GM10266 (cell line): ENCODE results near the gene SEMA6B.

Source experiments
- DNase-seq: peaks from one replicate; pipeline ENCODE4 v3.0.0; 2012; ENCODE audit errors: extremely low spot score
- TF ChIP-seq, protein P1 (sequence below): IDR thresholded peaks from 2 replicates; pipeline ENCODE4 v1.5.1; 2012; ENCODE audit warnings: mild to moderate bottlenecking, low read depth; ENCODE audit not compliant: control insufficient read depth, insufficient read depth; ENCODE audit errors: missing control alignments

Gene SEMA6B

DNA sequence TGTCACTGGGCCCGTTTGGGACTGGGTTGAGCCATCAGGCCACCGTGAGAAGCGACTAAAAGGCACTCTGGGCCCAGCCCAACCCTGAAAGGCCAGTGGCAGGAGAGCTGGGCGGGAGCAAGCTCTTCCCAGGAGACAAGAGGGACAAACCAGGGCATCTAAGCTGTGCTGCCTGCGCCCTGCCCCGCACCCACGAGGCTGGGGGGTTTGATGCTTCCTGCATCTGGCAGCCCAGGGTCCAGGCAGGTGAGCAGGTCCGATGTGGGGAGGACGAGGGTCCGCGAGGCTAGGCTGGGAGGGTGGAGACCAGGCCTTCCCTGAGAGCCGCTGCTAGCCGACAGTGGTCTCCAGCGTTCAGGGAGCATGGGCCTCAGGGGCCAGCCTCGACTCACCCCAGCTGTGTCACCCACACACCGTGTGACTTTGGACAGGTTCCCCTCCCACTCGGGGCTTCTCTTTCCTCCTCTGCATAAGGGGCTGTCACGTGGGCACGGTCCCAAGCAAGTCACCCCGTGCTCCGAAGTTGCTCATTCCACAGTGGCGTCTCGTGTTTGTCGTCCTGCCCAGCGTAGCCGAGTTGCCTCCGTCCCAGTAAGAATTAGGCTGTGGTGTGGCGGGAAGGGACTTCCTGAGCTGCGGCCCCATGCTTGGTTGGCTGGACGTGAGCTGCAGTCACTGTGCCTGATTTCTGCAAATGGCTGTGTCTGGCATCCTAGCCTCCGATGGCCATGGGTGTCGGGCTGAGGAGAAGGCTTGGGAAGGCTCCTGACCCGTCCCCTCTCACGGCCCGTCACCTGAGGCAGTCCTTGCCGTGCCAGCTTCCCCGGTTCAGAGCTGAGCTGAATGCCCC, 57.0 kb downstream of the SEMA6B start:
- DNase-seq = no peak
- TF ChIP-seq, protein P1, sequence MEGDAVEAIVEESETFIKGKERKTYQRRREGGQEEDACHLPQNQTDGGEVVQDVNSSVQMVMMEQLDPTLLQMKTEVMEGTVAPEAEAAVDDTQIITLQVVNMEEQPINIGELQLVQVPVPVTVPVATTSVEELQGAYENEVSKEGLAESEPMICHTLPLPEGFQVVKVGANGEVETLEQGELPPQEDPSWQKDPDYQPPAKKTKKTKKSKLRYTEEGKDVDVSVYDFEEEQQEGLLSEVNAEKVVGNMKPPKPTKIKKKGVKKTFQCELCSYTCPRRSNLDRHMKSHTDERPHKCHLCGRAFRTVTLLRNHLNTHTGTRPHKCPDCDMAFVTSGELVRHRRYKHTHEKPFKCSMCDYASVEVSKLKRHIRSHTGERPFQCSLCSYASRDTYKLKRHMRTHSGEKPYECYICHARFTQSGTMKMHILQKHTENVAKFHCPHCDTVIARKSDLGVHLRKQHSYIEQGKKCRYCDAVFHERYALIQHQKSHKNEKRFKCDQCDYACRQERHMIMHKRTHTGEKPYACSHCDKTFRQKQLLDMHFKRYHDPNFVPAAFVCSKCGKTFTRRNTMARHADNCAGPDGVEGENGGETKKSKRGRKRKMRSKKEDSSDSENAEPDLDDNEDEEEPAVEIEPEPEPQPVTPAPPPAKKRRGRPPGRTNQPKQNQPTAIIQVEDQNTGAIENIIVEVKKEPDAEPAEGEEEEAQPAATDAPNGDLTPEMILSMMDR = no peak

DNA sequence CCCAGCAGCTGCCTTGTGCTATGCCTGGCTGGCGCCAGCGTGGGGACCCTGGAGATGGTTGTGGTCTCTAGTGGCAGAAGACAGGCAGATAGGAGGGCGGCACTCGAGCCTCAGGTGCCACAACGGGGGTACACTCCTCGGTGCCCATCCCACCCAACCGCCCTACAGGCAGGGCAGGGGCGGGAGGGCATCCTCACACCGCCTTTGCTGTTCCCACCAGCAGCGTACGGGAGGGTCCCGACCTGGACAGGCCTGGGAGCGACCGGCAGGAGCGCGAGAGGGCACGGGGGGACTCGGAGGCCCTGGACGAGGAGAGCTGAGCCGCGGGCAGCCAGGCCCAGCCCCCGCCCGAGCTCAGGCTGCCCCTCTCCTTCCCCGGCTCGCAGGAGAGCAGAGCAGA, 57.8 kb downstream of the SEMA6B start:
- TF ChIP-seq, protein P1 = no peak
- no peak for DNase-seq

DNA sequence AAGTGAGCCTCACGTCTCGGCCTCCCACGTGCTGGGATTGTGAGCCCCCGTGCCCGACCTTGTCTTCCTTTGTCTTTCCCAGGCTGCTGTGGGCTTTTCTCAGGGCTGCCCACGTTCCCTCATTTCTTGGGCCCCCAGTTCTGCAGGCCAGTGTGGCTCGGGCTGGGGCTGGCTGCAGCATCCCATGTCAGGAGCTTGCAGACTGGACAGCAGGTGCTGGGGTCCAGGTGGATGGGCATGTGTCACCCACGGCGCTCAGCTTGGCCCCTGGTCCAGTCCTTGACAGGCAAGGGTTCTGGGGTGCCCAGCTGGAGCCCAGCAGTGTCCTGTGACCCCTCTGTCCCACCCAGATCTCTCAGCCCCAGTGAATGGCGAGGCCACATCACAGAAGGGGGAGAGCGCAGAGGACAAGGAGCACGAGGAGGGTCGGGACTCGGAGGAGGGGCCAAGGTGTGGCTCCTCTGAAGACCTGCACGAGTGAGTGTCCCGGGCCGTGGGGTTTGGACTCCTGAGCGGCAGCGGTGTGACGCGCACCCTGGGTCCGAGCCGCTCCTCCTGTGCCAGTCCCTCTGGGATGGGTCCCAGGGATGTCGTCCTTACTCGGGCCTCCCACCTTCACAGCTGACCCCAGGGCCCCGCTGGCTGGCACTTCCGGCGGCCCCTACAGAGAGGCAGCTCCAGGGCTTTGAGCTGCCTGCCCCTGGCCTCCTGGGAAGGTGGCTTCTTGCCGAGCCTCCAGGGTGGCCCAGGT, 58.5 kb downstream of the SEMA6B start:
- TF ChIP-seq, protein P1 = no peak
- no peak for DNase-seq

DNA sequence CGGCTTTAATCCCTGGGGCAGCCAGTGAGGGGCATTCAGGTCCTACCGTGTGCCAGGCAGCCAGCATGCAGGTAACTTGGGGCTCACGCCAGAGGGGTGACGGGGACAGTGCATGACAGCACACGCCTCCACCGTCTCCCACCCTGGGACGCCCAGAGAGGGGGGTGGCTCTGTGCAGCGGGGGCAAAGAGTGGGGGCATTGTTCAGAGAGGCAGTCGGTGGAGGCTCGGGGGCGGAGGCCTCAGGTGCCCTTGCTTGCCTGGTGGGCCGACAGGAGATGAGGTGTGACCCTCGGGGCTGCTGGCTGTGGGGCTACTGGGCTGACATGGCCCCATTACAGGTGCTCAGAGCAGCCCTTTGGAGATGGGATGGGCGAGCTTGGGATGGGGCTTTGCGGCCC, 59.6 kb downstream of the SEMA6B start:
- TF ChIP-seq, protein P1 = no peak
- no peak for DNase-seq

DNA sequence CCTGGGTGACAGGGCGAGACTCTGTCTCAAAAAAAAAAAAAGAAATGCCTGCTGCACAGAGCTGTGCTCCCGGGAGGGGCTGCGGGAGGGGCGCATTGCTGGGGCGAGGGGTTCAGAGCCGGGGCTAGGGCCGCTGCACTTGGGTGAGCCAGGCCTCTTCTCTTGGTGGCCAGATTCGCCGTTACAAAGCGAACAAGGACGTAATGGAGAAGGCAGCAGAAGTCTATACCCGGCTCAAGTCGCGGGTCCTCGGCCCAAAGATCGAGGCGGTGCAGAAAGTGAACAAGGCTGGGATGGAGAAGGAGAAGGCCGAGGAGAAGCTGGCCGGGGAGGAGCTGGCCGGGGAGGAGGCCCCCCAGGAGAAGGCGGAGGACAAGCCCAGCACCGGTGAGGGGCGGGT, 60.2 kb downstream of the SEMA6B start:
- no peak for DNase-seq
- TF ChIP-seq, protein P1 = no peak

DNA sequence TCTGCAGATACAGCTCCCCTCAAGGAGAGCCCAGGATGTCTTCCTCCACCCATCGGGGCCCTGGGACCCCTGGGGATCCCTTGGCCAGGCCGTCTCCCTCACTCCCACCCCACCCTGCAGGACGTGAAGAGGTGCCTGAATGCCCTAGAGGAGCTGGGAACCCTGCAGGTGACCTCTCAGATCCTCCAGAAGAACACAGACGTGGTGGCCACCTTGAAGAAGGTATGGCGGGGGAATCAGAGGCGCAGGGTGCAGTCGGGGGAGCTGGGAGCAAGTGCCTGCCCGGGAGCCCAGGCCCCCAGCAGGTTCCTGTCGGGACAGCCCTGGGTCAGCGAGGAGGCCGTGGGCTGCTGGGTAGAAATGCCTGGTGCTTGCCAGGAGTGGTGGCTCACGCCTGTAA, 60.8 kb downstream of the SEMA6B start:
- TF ChIP-seq, protein P1 = no peak

More for the DNA sequence above, 60.8 kb downstream of the SEMA6B start:
- no peak for DNase-seq
